GM12865 (cell line): ENCODE data around the gene MYO1C.

Experiments used
- DNase-seq: peaks from one replicate; pipeline ENCODE4 v3.0.0; 2010; ENCODE audit warnings: low read depth
- H3K4me3 ChIP-seq: 2 replicates; pipeline ENCODE4 v1.5.1; 2011; ENCODE audit warnings: mild to moderate bottlenecking, low read depth, low read length, control low read depth
- TF ChIP-seq, protein P1 (sequence below): IDR thresholded peaks from 2 replicates; pipeline ENCODE4 v1.5.1; 2011; ENCODE audit warnings: low read length, control low read depth, low read depth, inconsistent platforms; ENCODE audit not compliant: insufficient read depth; ENCODE audit errors: missing control alignments

The MYO1C gene

DNA sequence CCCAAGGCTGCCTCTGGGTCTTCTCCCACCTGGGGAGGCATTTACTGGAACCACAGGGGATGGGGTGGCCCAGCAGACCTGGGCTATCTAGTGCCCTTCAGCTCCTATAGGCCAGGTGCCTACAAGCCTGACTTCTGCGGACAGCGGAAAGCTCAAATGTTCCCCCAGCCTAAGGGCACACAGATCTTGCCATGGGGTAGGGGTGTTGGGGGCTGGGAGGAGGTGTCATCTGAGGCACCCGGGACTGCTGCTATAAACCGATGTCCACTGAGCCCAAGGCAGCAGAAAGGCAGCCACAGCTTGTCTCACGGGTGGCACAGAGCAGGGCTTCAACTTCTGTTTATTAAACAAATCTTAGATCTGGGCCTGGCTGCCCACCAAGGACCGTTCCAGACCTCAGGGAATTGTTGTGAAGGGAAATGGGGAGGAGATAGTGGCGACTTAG is 3.6 kb downstream of the MYO1C start:
- H3K4me3 ChIP-seq = no peak overlapping the region
- no peak for DNase-seq
- TF ChIP-seq, protein P1, sequence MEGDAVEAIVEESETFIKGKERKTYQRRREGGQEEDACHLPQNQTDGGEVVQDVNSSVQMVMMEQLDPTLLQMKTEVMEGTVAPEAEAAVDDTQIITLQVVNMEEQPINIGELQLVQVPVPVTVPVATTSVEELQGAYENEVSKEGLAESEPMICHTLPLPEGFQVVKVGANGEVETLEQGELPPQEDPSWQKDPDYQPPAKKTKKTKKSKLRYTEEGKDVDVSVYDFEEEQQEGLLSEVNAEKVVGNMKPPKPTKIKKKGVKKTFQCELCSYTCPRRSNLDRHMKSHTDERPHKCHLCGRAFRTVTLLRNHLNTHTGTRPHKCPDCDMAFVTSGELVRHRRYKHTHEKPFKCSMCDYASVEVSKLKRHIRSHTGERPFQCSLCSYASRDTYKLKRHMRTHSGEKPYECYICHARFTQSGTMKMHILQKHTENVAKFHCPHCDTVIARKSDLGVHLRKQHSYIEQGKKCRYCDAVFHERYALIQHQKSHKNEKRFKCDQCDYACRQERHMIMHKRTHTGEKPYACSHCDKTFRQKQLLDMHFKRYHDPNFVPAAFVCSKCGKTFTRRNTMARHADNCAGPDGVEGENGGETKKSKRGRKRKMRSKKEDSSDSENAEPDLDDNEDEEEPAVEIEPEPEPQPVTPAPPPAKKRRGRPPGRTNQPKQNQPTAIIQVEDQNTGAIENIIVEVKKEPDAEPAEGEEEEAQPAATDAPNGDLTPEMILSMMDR = no peak

DNA sequence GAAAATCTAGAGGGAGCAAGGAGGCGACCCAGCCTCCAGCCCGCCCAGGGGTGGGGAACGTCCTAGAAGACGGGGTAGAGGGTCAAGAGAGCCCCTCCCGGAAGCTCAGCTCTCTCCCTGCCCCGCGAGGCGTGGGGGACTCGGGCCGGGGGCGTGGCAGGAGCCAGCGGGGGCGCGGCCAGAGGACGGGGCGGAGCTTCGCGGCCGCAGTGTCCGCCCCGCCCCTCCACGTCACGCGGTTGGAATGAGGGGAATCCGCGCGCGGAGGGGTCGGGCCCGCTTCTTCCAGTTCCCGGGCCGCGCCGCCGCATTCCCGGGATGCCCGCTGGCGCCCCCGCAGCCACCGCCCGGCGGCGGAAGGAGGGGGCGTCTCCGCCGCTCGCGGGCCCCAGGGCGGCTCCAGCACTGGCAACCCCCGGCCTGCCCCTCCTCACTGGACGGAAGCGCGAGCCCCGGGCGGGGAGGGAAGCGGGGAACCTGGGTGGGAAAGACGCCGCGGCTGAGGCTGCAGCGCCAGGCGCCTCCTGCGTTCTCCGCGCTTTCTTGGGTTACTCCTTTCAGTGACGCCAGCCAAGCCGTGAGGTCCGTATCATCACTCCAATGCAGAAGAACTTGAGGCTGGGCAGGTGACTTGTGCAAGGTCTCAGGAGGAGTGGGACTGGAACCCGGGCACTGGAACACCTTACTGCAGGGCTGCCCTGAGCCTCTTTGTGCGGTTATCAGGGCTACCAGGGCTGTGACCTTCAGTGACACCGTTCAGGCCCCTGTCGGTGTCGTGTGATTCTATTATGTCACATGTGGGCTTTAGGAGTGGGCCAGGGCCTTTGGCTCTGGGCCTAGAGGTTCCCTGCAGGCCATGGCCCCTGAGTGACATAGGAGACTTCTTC is 4.3 kb downstream of the MYO1C start:
- peak overlapping the region; percentile 72 for H3K4me3 ChIP-seq
- TF ChIP-seq, protein P1 = no peak
- DNase-seq = peak; percentile 80

DNA sequence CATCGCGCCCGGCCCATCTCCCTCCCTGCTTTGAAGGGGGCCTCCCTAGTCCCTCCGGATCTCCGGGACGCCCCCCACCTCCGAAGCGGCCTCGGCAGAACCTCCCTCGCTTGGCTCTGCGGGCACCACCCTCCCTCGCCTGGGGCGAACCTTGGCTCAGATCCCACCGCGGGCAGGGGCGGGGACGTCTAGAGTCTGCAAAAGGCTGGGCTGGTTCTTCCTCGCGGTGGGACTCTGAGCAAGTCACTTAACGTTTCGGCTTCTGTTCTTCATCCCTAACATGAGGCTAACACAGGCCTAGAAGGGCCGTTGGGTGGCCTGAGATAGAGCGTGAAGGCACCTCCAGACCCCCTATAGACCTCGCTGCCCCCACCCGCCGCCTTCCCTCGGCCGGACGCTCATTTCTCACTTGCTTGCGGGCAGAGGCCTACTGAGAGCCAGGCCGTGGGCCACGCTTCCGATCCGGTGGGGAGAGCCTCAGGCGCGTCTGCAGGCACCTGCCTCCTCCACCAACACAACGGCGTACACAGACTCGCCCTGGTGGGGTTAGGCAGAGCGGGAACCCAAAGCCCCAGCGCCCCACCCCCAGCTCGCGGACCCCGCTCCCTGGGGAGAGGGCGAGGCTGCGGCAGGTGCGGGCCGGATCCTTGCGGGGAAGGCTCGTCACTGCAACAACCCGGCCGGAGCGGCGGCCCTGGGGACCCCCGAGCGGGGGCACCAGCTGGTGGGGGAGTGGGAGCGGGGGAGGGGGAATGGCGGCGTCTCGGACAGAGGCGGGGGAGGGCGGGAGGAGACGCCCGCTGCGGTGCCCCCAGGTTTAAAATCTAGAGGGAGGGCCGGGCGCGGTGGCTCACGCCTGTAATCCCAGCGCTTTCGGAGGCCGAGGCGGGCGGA is 5.4 kb downstream of the MYO1C start:
- peak; percentile 88 for DNase-seq
- TF ChIP-seq, protein P1 = no peak
- peak overlapping the region; percentile 72 for H3K4me3 ChIP-seq

DNA sequence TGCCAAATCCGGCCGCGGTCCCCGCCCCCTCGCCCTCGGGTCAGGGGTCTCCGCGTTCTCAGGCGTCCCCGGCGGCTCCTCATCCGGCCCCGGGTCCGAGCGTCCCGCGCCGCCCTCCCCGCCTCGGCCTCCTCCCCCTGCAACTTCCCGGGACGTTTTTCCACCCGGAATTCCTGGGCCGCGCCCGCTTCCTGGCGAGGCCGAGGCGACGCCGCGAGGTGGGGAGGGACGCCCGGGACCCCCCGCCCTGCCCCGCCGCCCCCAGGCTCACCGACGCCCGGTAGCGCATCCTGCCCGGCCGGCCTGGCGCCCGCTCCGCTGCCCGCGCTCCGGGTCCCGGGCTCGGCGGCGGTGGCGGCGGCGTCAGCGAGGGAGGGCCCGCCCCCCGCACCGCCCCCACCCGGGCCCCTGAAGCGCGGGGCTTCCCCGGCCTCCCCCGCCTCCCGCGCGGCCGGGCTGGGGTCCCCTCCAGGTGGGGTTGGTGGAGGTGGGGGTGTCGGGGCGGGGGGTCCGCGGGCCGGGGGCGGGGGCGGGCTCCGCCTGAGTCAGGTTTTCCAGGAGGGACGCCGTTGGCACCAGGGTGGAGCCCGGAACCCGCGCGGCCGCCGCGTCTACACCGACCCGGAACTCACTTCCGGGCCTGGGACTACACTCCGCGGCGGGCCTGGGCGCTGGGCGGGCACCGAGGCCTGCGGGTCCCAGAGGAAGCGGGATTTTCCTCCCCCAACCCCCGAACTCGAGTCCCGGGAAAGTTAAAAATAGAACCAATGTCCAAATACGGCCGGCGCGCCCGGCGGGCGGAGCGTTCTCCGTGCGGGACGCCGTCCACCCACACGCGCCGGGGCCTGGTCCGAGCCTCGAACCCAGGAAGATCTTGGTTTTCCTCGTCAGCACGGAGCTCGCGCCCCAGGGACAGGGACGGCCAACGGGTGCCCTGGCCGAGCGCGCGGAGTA is 6.8 kb downstream of the MYO1C start:
- H3K4me3 ChIP-seq = peak overlapping the region; percentile 76
- peak; percentile 69 for DNase-seq
- TF ChIP-seq, protein P1 = no peak

DNA sequence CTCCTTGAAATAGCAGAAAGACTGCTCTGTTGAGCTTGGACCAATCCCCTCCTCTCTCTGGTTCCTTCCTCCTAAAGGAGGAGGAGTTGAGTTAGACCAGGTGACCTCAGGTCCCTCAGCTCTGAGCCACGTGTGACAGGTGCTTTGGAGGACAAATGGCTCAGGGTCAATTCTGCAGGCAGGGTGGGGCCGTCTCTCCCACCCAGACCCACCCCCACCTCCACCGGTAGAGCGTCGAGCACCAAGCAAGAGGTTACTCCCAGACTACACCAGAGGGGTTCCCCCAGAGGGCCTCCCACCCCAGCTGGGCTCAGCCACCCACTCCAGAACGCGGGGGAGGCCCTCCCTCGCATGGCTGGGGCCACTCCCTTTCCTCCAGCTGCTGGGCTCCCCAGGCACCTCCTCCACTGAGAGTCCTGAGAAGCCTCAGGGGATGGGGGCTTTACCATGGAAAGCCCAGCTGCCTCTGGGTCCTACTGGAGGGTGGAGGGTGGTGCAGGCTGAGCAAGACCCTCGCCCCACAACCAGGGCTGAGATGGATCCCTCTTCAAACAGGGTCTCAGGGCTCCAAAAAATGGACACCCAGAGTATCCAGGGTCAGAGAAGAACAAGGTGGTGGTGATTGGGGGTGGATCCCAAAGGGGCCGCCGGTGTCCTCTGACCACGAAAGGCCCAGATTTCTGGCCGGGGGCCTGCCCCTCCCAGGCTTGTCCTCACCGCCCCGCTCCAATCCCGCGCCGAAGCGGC is 7.6 kb downstream of the MYO1C start:
- TF ChIP-seq, protein P1 = peak; percentile 20
- peak; percentile 86 for DNase-seq
- H3K4me3 ChIP-seq = peak overlapping the region; percentile 76

DNA sequence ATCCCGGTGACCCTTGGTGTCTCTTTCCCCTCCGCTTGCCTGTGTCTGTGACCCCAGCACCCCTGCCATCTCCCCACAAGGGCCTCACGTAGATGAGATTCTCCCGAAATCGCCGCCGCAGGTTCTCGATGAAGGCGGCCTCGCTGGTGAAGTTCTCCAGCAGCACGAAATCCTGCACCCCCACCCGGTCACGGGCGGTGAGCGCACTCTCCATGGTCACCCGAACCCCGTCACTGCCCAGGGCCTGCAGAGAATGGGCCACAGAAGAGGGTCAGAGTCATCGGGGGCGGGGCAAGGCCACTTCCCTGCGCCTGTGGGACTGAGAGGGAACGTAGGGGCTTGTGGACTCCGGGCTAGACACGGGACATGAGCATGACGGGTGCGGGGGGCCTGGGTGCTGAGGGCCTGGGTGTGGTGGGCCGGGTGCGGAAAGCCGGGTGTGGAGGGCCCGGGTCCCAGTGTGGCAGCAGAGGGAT is 8.4 kb downstream of the MYO1C start:
- TF ChIP-seq, protein P1 = no peak
- peak overlapping the region; percentile 76 for H3K4me3 ChIP-seq
- no peak for DNase-seq
